NCI-H2171 treated with DMSO at 0.1 percent for 48 hours (cell line): ENCODE results near the gene CASR.

ENCODE experiments used
- DNase-seq: peaks from one replicate; lab custom pipeline; 2025; lab: John Stamatoyannopoulos, UW

CASR gene

DNA sequence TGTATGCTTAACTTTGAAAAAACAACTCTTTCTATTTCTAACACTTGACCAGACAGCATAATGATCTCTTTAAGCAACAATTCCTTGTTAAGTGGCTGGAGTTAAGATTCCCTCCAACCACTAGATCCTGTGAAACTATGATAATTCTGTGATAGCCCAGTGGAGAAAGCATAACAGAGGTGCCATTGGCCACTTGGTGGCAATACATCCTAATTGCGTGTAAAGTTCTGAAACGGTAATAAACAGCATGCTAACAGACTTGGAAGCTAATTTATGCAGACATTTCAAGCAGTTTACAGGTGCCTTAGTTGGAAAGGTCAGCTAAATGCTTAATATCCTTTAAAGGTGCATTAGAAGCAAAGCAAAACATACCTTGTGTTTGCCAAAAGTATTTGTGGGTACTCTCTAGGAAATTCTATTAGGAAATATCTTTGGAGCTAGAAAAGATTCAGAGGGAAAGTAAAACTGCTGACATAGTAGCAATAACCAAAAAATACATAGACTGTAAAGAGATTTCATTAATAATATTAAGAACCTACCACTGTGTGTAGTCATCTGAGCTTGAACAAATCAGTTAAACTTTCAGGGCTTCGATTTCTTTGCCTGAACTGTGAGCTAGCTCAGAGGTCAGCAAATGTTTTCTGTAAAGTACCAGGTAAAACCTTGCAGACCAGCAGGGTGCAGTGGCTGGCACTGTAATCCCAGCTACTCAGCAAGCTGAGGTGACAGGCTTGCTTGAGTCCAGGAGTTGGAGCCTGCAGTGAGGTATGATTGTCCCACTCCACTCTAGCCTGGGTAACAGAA lies 122.6 kb downstream of the CASR start:
- DNase-seq: no peak

- no peak for DNase-seq
Observed at GRCh38 chr3:122306622-122306953, 123.1 kb downstream of the CASR start.

DNA sequence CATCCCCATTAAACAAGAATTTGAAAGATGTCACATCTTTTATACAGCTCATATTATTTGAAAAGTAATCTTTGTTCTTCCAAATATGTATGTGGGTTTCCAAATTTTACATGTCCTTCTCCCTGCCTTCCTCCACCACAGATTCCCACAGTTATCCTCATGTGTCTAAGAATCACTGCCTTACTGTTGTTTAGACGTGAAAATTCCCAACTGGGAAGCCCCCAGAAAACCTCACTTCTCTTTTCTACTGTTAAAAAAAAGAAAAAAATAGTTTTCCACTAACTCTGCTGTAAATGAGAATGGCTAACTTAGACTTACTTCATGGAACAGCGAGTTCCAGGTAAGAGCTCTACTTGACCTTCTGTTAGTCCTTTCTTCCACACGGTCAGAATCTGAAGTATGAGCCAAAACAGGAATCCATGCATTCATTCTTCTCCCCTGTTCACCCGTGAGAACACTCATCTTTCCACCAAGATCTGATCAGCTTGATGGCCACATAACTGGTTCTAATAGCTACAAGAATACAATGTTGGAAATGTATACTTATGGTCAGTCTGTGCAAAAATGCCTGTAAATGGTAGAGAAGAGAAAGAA lies 123.7 kb downstream of the CASR start:
- DNase-seq: no peak

GRCh38 chr3:122307976-122308375 lies 124.5 kb downstream of the CASR start:
- no peak for DNase-seq

- DNase-seq: no peak
Observed at GRCh38 chr3:122310361-122310760, 126.9 kb downstream of the CASR start.

DNA sequence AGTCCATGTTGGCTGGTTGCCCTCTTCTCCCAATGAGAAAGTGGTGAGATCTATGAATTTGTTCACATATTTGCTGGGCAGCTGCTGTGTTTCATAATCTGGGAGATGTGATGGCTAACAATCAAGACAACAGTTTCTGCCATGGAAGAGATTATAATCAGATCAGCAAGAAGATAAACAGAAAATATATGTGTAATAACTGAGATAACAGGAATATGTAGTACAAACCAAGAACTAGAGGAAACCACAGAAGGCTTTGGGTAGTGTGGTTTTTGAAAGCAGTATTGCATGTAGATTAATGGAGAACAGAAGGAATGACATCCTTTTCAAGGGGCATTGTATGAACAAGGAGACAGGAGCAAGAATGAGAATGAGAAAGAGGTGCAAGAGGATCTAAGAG lies 129.4 kb downstream of the CASR start:
- no peak for DNase-seq

GRCh38 chr3:122313281-122313680 lies 129.8 kb downstream of the CASR start:
- DNase-seq: no peak

DNA sequence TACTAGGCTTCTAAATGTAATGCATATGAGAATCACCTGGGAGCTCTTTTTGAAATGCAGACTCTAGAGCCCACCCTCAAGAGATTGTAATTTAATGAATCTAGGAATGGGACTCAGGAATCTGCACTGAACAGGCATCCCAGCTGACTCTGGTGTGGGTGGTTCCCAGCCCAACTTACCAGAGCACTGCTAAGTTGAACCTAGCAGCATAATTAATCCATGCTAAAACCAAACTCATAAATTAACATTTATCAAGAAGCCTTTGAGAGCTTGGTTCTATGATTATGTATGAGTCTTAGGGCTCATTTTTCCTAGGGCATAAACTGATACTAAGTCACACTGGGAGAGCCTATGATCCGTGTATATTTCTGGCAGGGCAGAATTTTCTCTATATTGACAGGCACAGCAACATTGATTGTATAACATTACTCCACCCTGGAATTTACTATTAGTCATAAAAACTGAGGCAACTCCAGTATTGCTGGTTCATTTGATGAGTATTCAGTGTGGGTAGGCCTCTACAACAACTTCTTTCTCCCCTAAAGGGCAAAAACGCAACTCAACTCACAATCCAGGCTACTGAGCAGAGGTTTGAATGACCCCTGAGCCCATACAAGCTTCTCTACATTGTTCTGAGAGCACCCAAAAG lies 130.9 kb downstream of the CASR start:
- no peak for DNase-seq

DNA sequence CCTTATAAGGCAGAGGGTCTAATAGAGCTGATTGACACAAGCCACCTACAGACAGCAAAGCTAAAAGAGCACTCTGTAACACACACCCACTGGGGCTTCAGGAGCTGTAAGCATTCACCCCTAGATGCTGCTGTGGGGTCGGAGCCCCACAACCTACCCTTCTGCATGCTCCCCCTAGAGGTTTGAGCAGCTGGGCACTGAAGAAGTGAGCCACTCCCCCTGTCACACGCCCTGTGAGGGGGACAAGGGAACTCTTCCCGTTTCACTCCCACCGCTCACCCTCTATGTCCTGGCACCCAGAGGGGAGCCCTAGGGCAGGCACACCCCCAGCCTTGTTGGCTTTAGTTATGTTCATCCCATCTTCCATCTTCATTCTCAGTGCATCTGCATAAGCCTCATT lies 132.2 kb downstream of the CASR start:
- no peak for DNase-seq

DNA sequence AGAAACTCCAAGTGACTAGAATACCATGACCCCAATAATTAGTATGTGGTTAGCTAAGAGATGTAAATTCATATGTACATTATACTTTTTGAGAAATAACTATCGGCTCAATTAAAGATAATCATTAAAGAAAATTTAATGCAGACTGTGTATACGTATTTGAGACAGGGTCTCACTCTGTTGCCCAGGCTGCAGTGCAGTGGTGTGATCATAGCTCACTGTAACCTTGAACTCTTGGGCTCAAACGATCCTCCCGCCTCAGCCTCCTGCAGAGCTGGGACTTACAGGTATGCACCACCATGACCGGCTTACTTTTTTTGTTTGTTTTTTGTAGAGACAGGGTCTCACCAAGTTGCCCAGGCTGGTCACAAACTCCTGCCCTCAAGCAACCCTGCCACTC lies 132.9 kb downstream of the CASR start:
- no peak for DNase-seq

- no peak for DNase-seq
Observed at GRCh38 chr3:122318620-122319019, 135.2 kb downstream of the CASR start.

DNA sequence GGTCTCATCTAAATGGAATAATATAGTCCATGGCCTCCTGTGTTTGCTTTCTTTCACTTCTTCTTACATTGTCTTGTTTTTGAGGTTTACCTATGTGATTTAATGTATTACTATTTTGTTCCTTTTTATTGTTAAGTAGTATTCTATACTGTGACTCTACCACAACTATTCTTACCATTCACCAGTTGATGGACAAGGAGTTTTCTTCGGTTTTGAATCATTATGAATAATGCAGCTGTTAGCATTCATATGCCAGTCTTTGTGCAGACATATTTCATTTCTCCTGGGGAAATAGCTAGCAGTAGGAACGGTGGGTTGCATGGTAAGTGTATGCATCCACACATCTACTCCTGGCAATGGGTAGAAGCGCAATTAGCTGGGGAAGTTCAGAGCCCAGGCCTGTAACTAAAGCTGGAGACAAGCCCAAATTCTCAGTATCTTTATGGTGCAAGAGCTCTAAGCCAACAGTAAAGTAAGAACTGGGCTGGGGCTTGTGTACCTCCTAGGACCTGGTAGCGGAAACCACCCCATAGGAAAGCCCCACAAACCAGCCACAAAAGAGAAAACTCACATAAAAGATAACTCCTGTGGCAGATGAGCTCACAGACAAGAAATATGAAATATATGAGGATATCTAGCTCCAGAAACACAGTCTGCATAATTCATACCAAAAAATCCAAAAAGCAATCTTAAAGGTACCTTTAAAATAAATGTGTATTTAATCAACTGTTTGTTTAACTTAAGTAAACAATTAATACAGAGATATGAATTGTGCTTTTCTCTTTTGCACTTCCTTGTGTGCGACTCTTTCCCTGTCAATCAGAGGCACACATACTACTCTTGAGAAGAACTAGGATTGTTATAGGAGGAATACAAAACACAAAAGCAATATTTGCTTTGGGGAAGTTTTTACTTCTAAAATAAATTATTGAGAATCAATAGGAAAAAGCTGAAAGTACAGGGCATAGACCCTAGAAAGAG lies 138.9 kb downstream of the CASR start:
- DNase-seq: no peak

DNA sequence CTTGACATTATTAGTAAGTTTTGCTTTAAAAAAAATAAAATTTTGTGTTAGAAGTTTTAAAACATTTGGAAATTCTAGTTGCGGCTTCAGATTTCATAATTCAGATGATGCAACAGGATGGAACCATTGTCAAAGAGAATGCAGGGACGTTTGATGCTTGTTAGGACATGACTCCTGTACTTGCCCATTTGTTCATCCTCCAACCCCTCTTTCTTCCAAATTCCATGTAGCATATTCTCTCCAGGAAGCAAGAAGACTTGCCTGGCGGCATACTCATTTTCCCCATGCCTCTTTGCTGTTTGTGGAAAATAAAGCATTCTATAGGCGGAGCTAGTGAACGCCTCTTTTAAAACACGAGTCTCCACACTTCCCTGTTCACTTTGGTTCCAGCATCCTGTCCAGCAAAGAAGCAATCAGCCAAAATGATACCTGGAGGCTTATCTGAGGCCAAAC lies 141.4 kb downstream of the CASR start, which contains the start of gene CSTA:
Gene CSTA, plus strand, starts transcription at position 378 of the 453 bp plus-strand sequence. Its CDS starts 45 bp downstream, at position 423.
- no peak for DNase-seq

GRCh38 chr3:122325769-122326168 lies 142.3 kb downstream of the CASR start:
- no peak for DNase-seq

DNA sequence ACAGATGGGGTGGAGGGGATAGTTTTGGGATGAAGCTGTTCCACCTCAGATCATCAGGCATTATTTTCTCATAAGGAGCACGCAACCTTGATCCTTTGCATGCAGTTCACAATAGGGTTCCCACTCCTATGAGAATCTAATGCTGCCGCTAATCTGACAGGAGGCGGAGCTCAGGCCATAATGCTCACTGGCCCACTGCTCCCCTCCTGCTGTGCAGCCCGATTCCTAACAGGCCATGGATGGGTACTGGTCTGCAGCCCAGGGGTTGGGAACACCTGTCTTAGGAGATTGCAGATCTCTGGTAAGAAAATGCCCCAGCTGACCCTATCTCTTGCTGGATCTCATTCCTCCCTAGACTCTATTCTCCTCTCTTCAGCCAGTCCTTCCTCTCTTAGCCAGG lies 148.4 kb downstream of the CASR start:
- DNase-seq: no peak

GRCh38 chr3:122332551-122332950 lies 149.1 kb downstream of the CASR start:
- DNase-seq: no peak
